GM06990 (cell line): ENCODE data around the gene CASP7.
"Not testable (repeated sequence)": the region's sequence is repeated elsewhere in the genome, so short reads cannot be mapped to it uniquely, and the experiment has no call there.

Experiments used
- DNase-seq: peaks from one replicate; pipeline ENCODE4 v3.0.0-alpha.2; 2011; ENCODE audit not compliant: insufficient read length; ENCODE audit errors: extremely low read depth
- H3K27me3 ChIP-seq: replicated peaks from 2 replicates; pipeline ENCODE4 v1.6.0; 2011; ENCODE audit warnings: low read length; ENCODE audit not compliant: control insufficient read depth, insufficient read depth
- H3K36me3 ChIP-seq: 2 replicates; pipeline ENCODE4 v1.5.1; 2011; ENCODE audit warnings: low read length; ENCODE audit not compliant: control insufficient read depth, insufficient read depth
- H3K4me3 ChIP-seq: replicated peaks from 2 replicates; pipeline ENCODE4 v1.5.1; 2011; ENCODE audit warnings: low read depth, mild to moderate bottlenecking, control low read depth, low read length
- CTCF ChIP-seq: IDR thresholded peaks from 2 replicates; pipeline ENCODE4 v1.5.1; 2011; ENCODE audit warnings: low read length, control low read depth, mild to moderate bottlenecking, inconsistent platforms; ENCODE audit not compliant: insufficient read depth, poor library complexity, severe bottlenecking

CASP7 gene

DNA sequence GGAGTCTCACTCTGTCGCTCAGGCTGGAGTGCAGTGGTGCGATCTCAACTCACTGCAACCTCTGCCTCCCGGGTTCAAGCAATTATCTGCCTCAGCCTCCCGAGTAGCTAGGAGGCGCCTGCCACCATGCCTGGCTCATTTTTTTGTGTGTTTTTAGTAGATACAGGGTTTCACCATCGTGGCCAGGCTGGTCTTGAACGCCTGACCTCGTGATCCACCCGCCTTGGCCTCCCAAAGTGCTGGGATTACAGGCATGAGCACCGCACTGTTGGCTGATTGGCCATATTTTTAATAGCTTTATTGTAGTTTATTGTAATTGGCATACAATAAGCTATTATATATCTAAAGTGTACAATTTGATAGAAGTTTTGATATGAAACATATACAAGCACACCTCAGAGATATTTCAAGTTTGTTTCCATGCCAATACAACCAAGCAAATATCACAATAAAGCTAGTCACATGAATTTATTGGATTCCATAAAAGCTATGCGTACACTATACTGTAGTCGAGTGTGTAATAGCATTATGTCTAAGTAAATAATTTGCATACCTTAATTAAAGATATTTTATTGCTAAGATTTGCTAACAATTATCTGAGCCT, 77.3 kb downstream of the CASP7 start:
- Histone ChIP-seq H3K27me3 (no peaks in the 10 kb centered on the region; the same call in 1 of the 2 replicates), H3K4me3 (no peak overlapping the region), H3K36me3 (no peaks in the 10 kb centered on the region)
- no peak for TF ChIP-seq CTCF
- DNase-seq = no peak

DNA sequence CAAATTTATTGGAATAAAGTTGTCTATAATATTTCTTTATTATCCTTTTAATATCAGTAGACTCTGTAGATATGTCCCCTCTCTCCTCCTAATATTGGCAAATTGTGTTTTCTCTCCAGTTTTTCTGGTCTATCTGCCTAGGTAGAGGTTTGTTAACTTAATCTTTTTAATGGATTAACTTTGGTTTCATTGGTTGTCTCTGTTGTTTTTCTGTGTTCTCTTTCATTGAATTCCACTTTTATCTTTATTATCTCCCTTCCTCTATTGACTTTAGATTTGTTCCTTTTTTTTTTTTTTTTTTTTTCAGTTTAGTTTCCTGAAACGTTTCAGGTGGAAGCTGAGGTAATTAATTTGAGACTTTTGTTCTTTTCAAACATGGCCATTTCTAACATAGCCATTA, 82.4 kb downstream of the CASP7 start:
- Histone ChIP-seq H3K36me3 (no peaks in the 10 kb centered on the region), H3K27me3 (no peaks in the 10 kb centered on the region), H3K4me3 (no peak overlapping the region)
- TF ChIP-seq CTCF = no peak
- no peak for DNase-seq

- TF ChIP-seq CTCF = no peak
- H3K27me3 ChIP-seq = peaks cover 2% of the 10 kb centered on the region
- H3K4me3 ChIP-seq = no peak overlapping the region
Measured at GRCh38 chr10:113764582-113764981, 84.9 kb downstream of the CASP7 start.

DNA sequence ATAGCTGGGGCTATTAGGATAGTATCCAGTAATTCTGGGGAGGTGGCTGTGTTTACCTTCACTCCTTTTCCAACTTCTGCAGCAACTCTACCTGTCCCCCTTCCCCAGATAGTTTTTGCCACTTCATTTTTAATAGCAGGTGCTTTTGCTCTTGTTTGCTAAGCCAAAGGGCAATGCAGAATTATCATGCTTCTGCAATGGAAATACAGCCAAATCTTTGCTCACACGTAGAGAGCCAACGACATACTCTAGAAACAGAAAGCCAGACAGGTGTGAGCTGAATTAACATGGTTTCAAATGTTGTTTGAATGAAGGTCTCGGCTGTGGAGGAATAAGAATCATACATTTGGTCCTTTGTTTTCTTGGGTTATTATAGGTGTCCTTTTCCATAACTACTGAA, 86.2 kb downstream of the CASP7 start:
- Histone ChIP-seq H3K4me3 (no peak overlapping the region), H3K36me3 (no peaks in the 10 kb centered on the region), H3K27me3 (peaks cover 2% of the 10 kb centered on the region)
- no peak for DNase-seq
- TF ChIP-seq CTCF = no peak

More at GRCh38 chr10:113764582-113764981, 84.9 kb downstream of the CASP7 start:
- H3K36me3 ChIP-seq = no peaks in the 10 kb centered on the region
- DNase-seq = no peak

DNA sequence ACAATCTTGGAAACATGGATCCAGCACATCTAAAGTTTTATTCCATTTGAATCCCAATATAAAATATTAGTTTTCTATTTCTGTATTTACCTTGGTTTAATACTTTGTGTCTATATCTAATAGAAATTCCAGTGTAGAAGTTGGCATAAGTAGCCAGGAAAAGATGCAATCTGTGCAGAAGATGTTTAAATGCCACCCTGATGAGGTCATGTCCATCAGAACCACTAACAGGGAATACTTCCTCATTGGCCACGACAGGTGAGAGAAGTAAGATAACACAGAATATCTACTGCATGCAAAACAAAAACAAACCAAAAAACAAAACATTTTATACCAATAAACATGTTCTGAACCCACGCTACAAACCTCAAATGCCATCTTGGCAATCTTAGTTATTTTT, 87.5 kb downstream of the CASP7 start:
- no peak overlapping the region for H3K4me3 ChIP-seq
- peaks cover 2% of the 10 kb centered on the region for H3K27me3 ChIP-seq
- H3K36me3 ChIP-seq = no peaks in the 10 kb centered on the region
- no peak for DNase-seq
- TF ChIP-seq CTCF = no peak

GRCh38 chr10:113770346-113770745, 90.6 kb downstream of the CASP7 start:
- no peak overlapping the region for H3K4me3 ChIP-seq
- no peak for DNase-seq
- no peak for TF ChIP-seq CTCF
- H3K36me3 ChIP-seq = no peaks in the 10 kb centered on the region
- peaks cover 2% of the 10 kb centered on the region for H3K27me3 ChIP-seq

GRCh38 chr10:113771131-113771530, 91.4 kb downstream of the CASP7 start:
- DNase-seq, H3K27me3 ChIP-seq, H3K4me3 ChIP-seq, H3K36me3 ChIP-seq: not testable (repeated sequence)
